Measurements from ENCODE around the gene PPP6R3. TPM values are rescaled to one million over a fixed set of nuclear protein-coding genes. Genes with fewer than 3 reads are reported as not detected.
"Not testable (repeated sequence)": the region's sequence is repeated elsewhere in the genome, so short reads cannot be mapped to it uniquely, and the experiment has no call there.

Gene PPP6R3
- total and polyA plus RNA-seq, 5 donors = 22.1 to 101 (median 89.7) TPM

GRCh38 chr11:68471360-68472340 lies 11.1 kb downstream of the PPP6R3 start:
- intact Hi-C loops (cut with DNase I) = no loop called here

GRCh38 chr11:68472778-68473177 lies 12.2 kb downstream of the PPP6R3 start:
- DNase-seq (no peak), ATAC-seq (no peak)
- Histone ChIP-seq H3K27ac (ENCODE audit: low read length) (no peak overlapping the region), H3K4me3 (ENCODE audit: low read length) (no peak overlapping the region), H3K9me3 (ENCODE audit: control insufficient read depth, low read length) (no peaks in the 10 kb centered on the region), H3K4me1 (ENCODE audit: control insufficient read depth, insufficient read depth, low read length) (peaks cover 34% of the 10 kb centered on the region), H3K27me3 (ENCODE audit: control insufficient read depth, insufficient read depth) (no peaks in the 10 kb centered on the region)
- intact Hi-C loops (cut with DNase I) = no loop called here
- 94% methylated on average over 2 of the region's 2 CpGs for WGBS

More at GRCh38 chr11:68471360-68472340, 11.1 kb downstream of the PPP6R3 start:
- H3K9me3 ChIP-seq (ENCODE audit: control insufficient read depth, low read length) = no peaks in the 10 kb centered on the region
- no peak overlapping the region for H3K27ac ChIP-seq (ENCODE audit: low read length)
- DNase-seq (no peak), ATAC-seq (peak in 1 of 2 donors; percentile 42)
- H3K4me1 ChIP-seq (ENCODE audit: control insufficient read depth, insufficient read depth, low read length) = peaks cover 37% of the 10 kb centered on the region
- 67% methylated on average over 17 of the region's 17 CpGs for WGBS
- H3K4me3 ChIP-seq (ENCODE audit: low read length) = no peak overlapping the region
- no peaks in the 10 kb centered on the region for H3K27me3 ChIP-seq (ENCODE audit: control insufficient read depth, insufficient read depth)

DNA sequence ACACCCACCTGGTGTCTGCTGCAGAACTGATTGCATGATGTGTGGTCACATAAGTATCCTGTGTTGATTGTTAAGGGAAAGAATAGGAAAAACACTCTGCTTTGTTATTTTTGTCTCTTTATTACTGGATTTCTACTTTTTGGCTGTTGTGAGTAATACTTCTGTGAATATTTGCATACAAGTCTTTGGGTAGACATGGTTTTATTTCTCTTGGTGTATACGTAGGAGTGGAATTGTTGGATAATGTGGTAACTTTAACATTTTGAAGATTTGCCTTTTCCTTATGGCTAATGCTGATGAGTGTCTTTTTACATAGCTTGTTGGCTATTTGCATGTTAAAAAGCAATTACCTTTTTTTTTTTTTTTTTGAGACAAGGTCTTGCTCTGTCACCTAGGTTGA lies 13.1 kb downstream of the PPP6R3 start:
- DNase-seq (no peak), ATAC-seq (no peak)
- peaks cover 30% of the 10 kb centered on the region for H3K4me1 ChIP-seq (ENCODE audit: control insufficient read depth, insufficient read depth, low read length)
- H3K9me3 ChIP-seq (ENCODE audit: control insufficient read depth, low read length) = no peaks in the 10 kb centered on the region
- no peaks in the 10 kb centered on the region for H3K27me3 ChIP-seq (ENCODE audit: control insufficient read depth, insufficient read depth)
- no peak overlapping the region for H3K27ac ChIP-seq (ENCODE audit: low read length)
- H3K4me3 ChIP-seq (ENCODE audit: low read length) = no peak overlapping the region
- 76% methylated on average over 1 of the region's 1 CpG for WGBS
- intact Hi-C loops (cut with DNase I) = no loop called here

DNA sequence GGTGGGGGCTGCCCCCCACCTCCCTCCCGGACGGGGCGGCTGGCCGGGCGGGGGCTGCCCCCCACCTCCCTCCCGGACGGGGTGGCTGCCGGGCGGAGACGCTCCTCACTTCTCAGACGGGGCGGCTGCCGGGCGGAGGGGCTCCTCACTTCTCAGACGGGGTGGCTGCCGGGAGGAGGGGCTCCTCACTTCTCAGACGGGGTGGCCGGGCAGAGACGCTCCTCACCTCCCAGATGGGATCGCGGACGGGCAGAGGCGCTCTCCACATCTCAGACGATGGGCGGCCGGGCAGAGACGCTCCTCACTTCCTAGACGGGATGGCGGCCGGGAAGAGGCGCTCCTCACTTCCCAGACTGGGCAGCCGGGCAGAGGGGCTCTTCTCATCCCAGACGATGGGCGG lies 15.1 kb downstream of the PPP6R3 start:
- H3K27ac ChIP-seq (ENCODE audit: low read length); DNase-seq; intact Hi-C loops (cut with DNase I); H3K27me3 ChIP-seq (ENCODE audit: control insufficient read depth, insufficient read depth); H3K4me3 ChIP-seq (ENCODE audit: low read length); H3K9me3 ChIP-seq (ENCODE audit: control insufficient read depth, low read length); ATAC-seq: not testable (repeated sequence)
- WGBS = 92% methylated on average over 32 of the region's 34 CpGs
- H3K4me1 ChIP-seq (ENCODE audit: control insufficient read depth, insufficient read depth, low read length) = peaks cover 23% of the 10 kb centered on the region

DNA sequence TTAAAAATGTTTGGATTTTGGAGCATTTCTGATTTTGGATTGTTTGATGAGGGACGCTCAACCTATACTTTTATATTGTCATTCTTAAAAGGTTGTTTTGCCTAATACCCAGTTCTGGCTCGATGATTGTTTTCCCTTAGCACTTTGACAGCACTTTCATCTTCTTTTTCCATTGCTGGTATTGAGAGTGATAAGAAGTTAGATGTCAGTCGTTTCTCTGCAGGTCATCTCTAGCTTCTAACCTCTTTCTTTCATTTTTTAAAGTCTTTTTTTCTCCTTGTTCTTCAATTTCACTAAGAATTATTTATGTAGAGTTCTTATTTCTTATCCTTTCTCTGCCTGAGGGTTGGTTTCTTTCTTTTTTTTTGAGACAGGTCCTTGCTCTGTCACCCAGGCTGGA lies 18.8 kb downstream of the PPP6R3 start:
- no peak overlapping the region for H3K4me3 ChIP-seq (ENCODE audit: low read length)
- no peaks in the 10 kb centered on the region for H3K27me3 ChIP-seq (ENCODE audit: control insufficient read depth, insufficient read depth)
- no peaks in the 10 kb centered on the region for H3K9me3 ChIP-seq (ENCODE audit: control insufficient read depth, low read length)
- no peak overlapping the region for H3K27ac ChIP-seq (ENCODE audit: low read length)
- DNase-seq (no peak), ATAC-seq (no peak)
- peaks cover 10% of the 10 kb centered on the region for H3K4me1 ChIP-seq (ENCODE audit: control insufficient read depth, insufficient read depth, low read length)
- intact Hi-C loops (cut with DNase I) = no loop called here
- 71% methylated on average over 3 of the region's 3 CpGs for WGBS

DNA sequence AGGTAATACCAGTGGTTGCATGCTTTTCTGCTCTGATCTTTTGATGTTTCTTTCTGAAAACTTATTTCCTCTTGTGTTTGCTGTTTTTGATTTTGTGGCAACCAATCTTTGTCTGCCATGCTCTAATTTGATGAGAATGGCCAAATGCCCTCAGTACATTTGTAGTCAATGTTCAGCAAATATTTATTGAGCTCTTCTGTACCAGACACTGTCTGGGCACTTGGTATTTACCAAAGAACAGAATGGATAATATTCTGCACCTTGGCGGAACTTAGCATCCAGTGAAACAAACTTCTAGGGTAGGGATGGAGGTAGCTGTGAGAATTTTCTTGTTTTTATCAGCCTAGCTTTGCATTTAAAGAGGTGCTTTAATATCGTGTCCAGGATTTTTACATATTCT lies 19.6 kb downstream of the PPP6R3 start:
- no peak overlapping the region for H3K4me3 ChIP-seq (ENCODE audit: low read length)
- 57% methylated on average over 2 of the region's 2 CpGs for WGBS

GRCh38 chr11:68480852-68481510 lies 20.4 kb downstream of the PPP6R3 start:
- peak; percentile 66 to 72 for ATAC-seq
- no peak overlapping the region for H3K4me3 ChIP-seq (ENCODE audit: low read length)
- H3K27me3 ChIP-seq (ENCODE audit: control insufficient read depth, insufficient read depth) = no peaks in the 10 kb centered on the region
- H3K9me3 ChIP-seq (ENCODE audit: control insufficient read depth, low read length) = no peaks in the 10 kb centered on the region
- 22% methylated on average over 3 of the region's 3 CpGs for WGBS
- DNase-seq = no peak
- intact Hi-C loops (cut with DNase I) = no loop called here
- H3K27ac ChIP-seq (ENCODE audit: low read length) = no peak overlapping the region
- H3K4me1 ChIP-seq (ENCODE audit: control insufficient read depth, insufficient read depth, low read length) = peaks cover 10% of the 10 kb centered on the region

More for the DNA sequence above, 19.6 kb downstream of the PPP6R3 start:
- intact Hi-C loops (cut with DNase I) = no loop called here
- Histone ChIP-seq H3K4me1 (ENCODE audit: control insufficient read depth, insufficient read depth, low read length) (peaks cover 10% of the 10 kb centered on the region), H3K27ac (ENCODE audit: low read length) (no peak overlapping the region), H3K27me3 (ENCODE audit: control insufficient read depth, insufficient read depth) (no peaks in the 10 kb centered on the region), H3K9me3 (ENCODE audit: control insufficient read depth, low read length) (no peaks in the 10 kb centered on the region)
- DNase-seq (no peak), ATAC-seq (no peak)

- intact Hi-C loops (cut with DNase I) = no loop called here
- WGBS = 71% methylated on average over 6 of the region's 6 CpGs
- Histone ChIP-seq H3K4me1 (ENCODE audit: control insufficient read depth, insufficient read depth, low read length) (peaks cover 10% of the 10 kb centered on the region), H3K4me3 (ENCODE audit: low read length) (no peak overlapping the region), H3K27me3 (ENCODE audit: control insufficient read depth, insufficient read depth) (no peaks in the 10 kb centered on the region), H3K9me3 (ENCODE audit: control insufficient read depth, low read length) (no peaks in the 10 kb centered on the region), H3K27ac (ENCODE audit: low read length) (no peak overlapping the region)
- ATAC-seq = peak in 1 of 2 donors; percentile 25
- no peak for DNase-seq
Measured at GRCh38 chr11:68481579-68482240, 21.2 kb downstream of the PPP6R3 start.

- intact Hi-C loops (cut with DNase I) = no loop called here
- DNase-seq = no peak
- Histone ChIP-seq H3K9me3 (ENCODE audit: control insufficient read depth, low read length) (no peaks in the 10 kb centered on the region), H3K27ac (ENCODE audit: low read length) (no peak overlapping the region), H3K4me3 (ENCODE audit: low read length) (no peak overlapping the region), H3K27me3 (ENCODE audit: control insufficient read depth, insufficient read depth) (no peaks in the 10 kb centered on the region), H3K4me1 (ENCODE audit: control insufficient read depth, insufficient read depth, low read length) (peaks cover 4% of the 10 kb centered on the region)
- 95% methylated on average over 1 of the region's 1 CpG for WGBS
- peak in 1 of 2 donors; percentile 44 for ATAC-seq
Measured at GRCh38 chr11:68488623-68489022, 28.1 kb downstream of the PPP6R3 start.

- DNase-seq (no peak), ATAC-seq (no peak)
- Histone ChIP-seq H3K9me3 (ENCODE audit: control insufficient read depth, low read length) (no peaks in the 10 kb centered on the region), H3K4me3 (ENCODE audit: low read length) (no peak overlapping the region), H3K27me3 (ENCODE audit: control insufficient read depth, insufficient read depth) (no peaks in the 10 kb centered on the region), H3K27ac (ENCODE audit: low read length) (no peak overlapping the region), H3K4me1 (ENCODE audit: control insufficient read depth, insufficient read depth, low read length) (peaks cover 16% of the 10 kb centered on the region)
- 67% methylated on average over 3 of the region's 3 CpGs for WGBS
- intact Hi-C loops (cut with DNase I) = no loop called here
Measured at GRCh38 chr11:68495220-68495729, 34.7 kb downstream of the PPP6R3 start.
